Measurements from ENCODE around the gene CYTH4.

GRCh38 chr22:37304595-37305343 is 22.5 kb downstream of the CYTH4 start:
- TF ChIP-seq CTCF (IDR thresholded peaks at IDR 0.05) (no peak), POLR2A (IDR thresholded peaks at IDR 0.05) (no peak)
